GM23338 (cell line): ENCODE results near the gene IGIP. TPM values are rescaled to one million over a fixed set of nuclear protein-coding genes. Genes with fewer than 3 reads are reported as not detected.

Experiments
- ATAC-seq: fragments of 200-7000 bp; cut with Tn5 transposase; 3 replicates; pipeline ENCODE4 v1.9.1; 2020
- DNase-seq: peaks from one replicate; pipeline ENCODE4 v3.0.0-alpha.2; 2015; ENCODE audit warnings: low spot score
- H2AFZ ChIP-seq: fragments of 200-600 bp; sonication (generic); 2 replicates; pipeline ENCODE4 v1.8.0; 2016; ENCODE audit warnings: antibody characterized with exemption, mild to moderate bottlenecking, moderate library complexity
- H3F3A ChIP-seq: fragments of 200-600 bp; sonication (generic); replicated peaks from 2 replicates; pipeline ENCODE4 v1.8.0; 2017; ENCODE audit warnings: antibody characterized with exemption, mixed run types, low read depth
- H3K27ac ChIP-seq: fragments of 200-600 bp; sonication (generic); 2 replicates; pipeline ENCODE4 v1.6.1; 2016; ENCODE audit warnings: low read depth
- H3K27me3 ChIP-seq: fragments of 200-600 bp; sonication (generic); 2 replicates; pipeline ENCODE4 v1.8.0; 2016; ENCODE audit warnings: mild to moderate bottlenecking, mixed run types, moderate library complexity; ENCODE audit not compliant: insufficient read depth
- H3K36me3 ChIP-seq: fragments of 200-600 bp; sonication (generic); 2 replicates; pipeline ENCODE4 v1.8.0; 2016; ENCODE audit warnings: mild to moderate bottlenecking; ENCODE audit not compliant: insufficient read depth
- H3K4me1 ChIP-seq: fragments of 200-600 bp; sonication (generic); 2 replicates; pipeline ENCODE4 v1.8.0; 2016; ENCODE audit warnings: mild to moderate bottlenecking, moderate library complexity; ENCODE audit not compliant: insufficient read depth
- H3K4me2 ChIP-seq: fragments of 200-600 bp; sonication (generic); 2 replicates; pipeline ENCODE4 v1.7.1; 2017; ENCODE audit warnings: mixed run types
- H3K4me3 ChIP-seq: fragments of 200-600 bp; sonication (generic); 2 replicates; pipeline ENCODE4 v1.6.1; 2016; ENCODE audit warnings: mixed run types
- H3K79me2 ChIP-seq: fragments of 200-600 bp; sonication (generic); replicated peaks from 2 replicates; pipeline ENCODE4 v1.8.0; 2017; ENCODE audit warnings: mild to moderate bottlenecking; ENCODE audit not compliant: insufficient read depth
- H3K9me2 ChIP-seq: fragments of 200-600 bp; sonication (generic); 2 replicates; pipeline ENCODE4 v1.8.0; 2017; ENCODE audit not compliant: insufficient read depth
- H4K20me1 ChIP-seq: fragments of 200-600 bp; sonication (generic); replicated peaks from 2 replicates; pipeline ENCODE4 v1.8.0; 2017; ENCODE audit warnings: mild to moderate bottlenecking; ENCODE audit not compliant: insufficient read depth
- H3K27ac Mint-ChIP-seq: 2 replicates; pipeline ENCODE4 v1.8.0; 2020; ENCODE audit warnings: inconsistent platforms, mild to moderate bottlenecking, moderate library complexity, mixed read lengths
- H3K27me3 Mint-ChIP-seq: 3 replicates; pipeline ENCODE4 v1.8.0; 2022; ENCODE audit warnings: low read depth, mild to moderate bottlenecking, moderate library complexity, mixed read lengths, inconsistent platforms; ENCODE audit not compliant: insufficient read depth, poor library complexity
- H3K36me3 Mint-ChIP-seq: 3 replicates; pipeline ENCODE4 v1.8.0; 2021; ENCODE audit warnings: low read depth, mild to moderate bottlenecking, inconsistent platforms, moderate library complexity, mixed read lengths
- H3K4me1 Mint-ChIP-seq: 3 replicates; pipeline ENCODE4 v1.8.0; 2020; ENCODE audit warnings: mild to moderate bottlenecking, inconsistent platforms, mixed read lengths
- H3K4me3 Mint-ChIP-seq: 3 replicates; pipeline ENCODE4 v1.8.0; 2021; ENCODE audit warnings: moderate library complexity, mild to moderate bottlenecking, inconsistent platforms, mixed read lengths
- H3K9me3 Mint-ChIP-seq: 3 replicates; pipeline ENCODE4 v1.8.0; 2020; ENCODE audit warnings: moderate library complexity, mild to moderate bottlenecking, inconsistent platforms, mixed read lengths
- ETS1 ChIP-seq: IDR thresholded peaks from 2 replicates; pipeline ENCODE4 v1.6.1; 2016; ENCODE audit warnings: antibody characterized with exemption
- JUNB ChIP-seq: IDR thresholded peaks from one replicate; pipeline ENCODE4 v1.6.1; 2016; ENCODE audit warnings: antibody characterized with exemption; ENCODE audit not compliant: unreplicated experiment
- POLR2AphosphoS5 ChIP-seq: IDR thresholded peaks from 2 replicates; pipeline ENCODE4 v1.6.1; 2016; ENCODE audit warnings: antibody characterized with exemption, low read depth
- ZNF462 ChIP-seq: fragments of 250-450 bp; sonication (Bioruptor Pico); IDR thresholded peaks from 2 replicates; pipeline ENCODE4 v1.5.0; 2020; ENCODE audit warnings: mild to moderate bottlenecking, moderate library complexity
- polyA plus RNA-seq: library from polyadenylated mRNA; unstranded; fragments of >200 nt; fragmentation: Nextera tagmentation; extraction: Ambion mirVana; gene quantifications from 2 replicates; pipeline ENCODE4 v1.2.1, GENCODE V29; 2016
- total RNA-seq: library from RNA; depleted of rRNA; stranded (reverse); fragments of >200 nt; shearing (Covaris generic); gene quantifications from 2 replicates; pipeline ENCODE4 v1.2.3, GENCODE V29; 2014

IGIP gene
- total and polyA plus RNA-seq, 2 experiments from 2014 or later, result 0.21 to 0.38 TPM

- TF ChIP-seq ZNF462 (CRISPR knock-in tag), result no peak
- TF ChIP-seq ETS1, result peak; percentile 61; the same call in 1 of the 2 replicates
- no peak for TF ChIP-seq JUNB
Observed at GRCh38 chr5:140175367-140176030, 49.8 kb downstream of the IGIP start (continued).

GRCh38 chr5:140176031-140176387 is 50.3 kb downstream of the IGIP start:
- Mint-ChIP-seq H3K27ac (peak overlapping the region; percentile 74), H3K9me3 (no peaks in the 10 kb centered on the region), H3K36me3 (no peaks in the 10 kb centered on the region; the same call in 2 of the 3 replicates), H3K4me3 (peak overlapping the region; percentile 87), H3K27me3 (peaks cover 7% of the 10 kb centered on the region), H3K4me1 (peaks cover 6% of the 10 kb centered on the region)
- peaks cover 11% of the 10 kb centered on the region for H3K4me1 ChIP-seq
- H4K20me1 ChIP-seq, result peaks cover 9% of the 10 kb centered on the region; the same call in 1 of the 2 replicates
- no peaks in the 10 kb centered on the region; the same call in none of the 2 replicates for H3K79me2 ChIP-seq
- H3K36me3 ChIP-seq, result no peaks in the 10 kb centered on the region
- no peaks in the 10 kb centered on the region for H3K9me2 ChIP-seq
- H3K27me3 ChIP-seq, result no peaks in the 10 kb centered on the region; the same call in 1 of the 2 replicates
- TF ChIP-seq POLR2AphosphoS5, result no peak
- TF ChIP-seq ZNF462 (CRISPR knock-in tag), result no peak
- no peak for TF ChIP-seq JUNB
- DNase-seq, result peak; percentile 14
- peak overlapping the region; percentile 97 for H2AFZ ChIP-seq
- ATAC-seq, result no peak
- peak overlapping the region; percentile 89 for H3K4me2 ChIP-seq
- peak overlapping the region; percentile 97 for H3K4me3 ChIP-seq
- peaks cover 9% of the 10 kb centered on the region for H3F3A ChIP-seq
- peak overlapping the region; percentile 76; the same call in 1 of the 2 replicates for H3K27ac ChIP-seq
